Bronchial epithelial cell (primary cell): Measurements from ENCODE around the gene NDUFAF2. TPM values are rescaled to one million over a fixed set of nuclear protein-coding genes. Genes with fewer than 3 reads are reported as not detected.

ENCODE experiments used
- DNase-seq: peaks from one replicate; pipeline ENCODE4 v3.0.0-alpha.2; 2010; ENCODE audit warnings: low read depth
- FAIRE-seq: peaks from 2 replicates; lab custom pipeline; 2011; peaks lifted over from hg19 to GRCh38; lab: Jason Lieb, UNC
- H3K27me3 ChIP-seq: 2 replicates; pipeline ENCODE4 v1.5.1; 2011; ENCODE audit warnings: low read length; ENCODE audit not compliant: control insufficient read depth, insufficient read depth
- H3K36me3 ChIP-seq: 2 replicates; pipeline ENCODE4 v1.5.1; 2011; ENCODE audit warnings: low read length; ENCODE audit not compliant: control insufficient read depth, insufficient read depth
- H3K4me3 ChIP-seq: 2 replicates; pipeline ENCODE4 v1.5.1; 2011; ENCODE audit warnings: mild to moderate bottlenecking, low read depth, low read length, control low read depth
- CTCF ChIP-seq: IDR thresholded peaks from 2 replicates; pipeline ENCODE4 v1.5.1; 2011; ENCODE audit warnings: mild to moderate bottlenecking, moderate library complexity, low read length, control low read depth, inconsistent platforms; ENCODE audit not compliant: insufficient read depth, severe bottlenecking
- total RNA-seq: library from RNA; depleted of rRNA; stranded (reverse); fragments of >200 nt; gene quantifications from 2 replicates; pipeline ENCODE4 v1.2.1, GENCODE V29; 2014

Gene NDUFAF2
- total RNA-seq, 1 donor from 2014 or later: 40.5 TPM

- DNase-seq (no peak), FAIRE-seq (peak; percentile 7)
- Histone ChIP-seq H3K36me3 (peaks cover 2% of the 10 kb centered on the region), H3K4me3 (no peak overlapping the region), H3K27me3 (no peaks in the 10 kb centered on the region)
- TF ChIP-seq CTCF: no peak
Measured at GRCh38 chr5:60993875-60994571, 49.0 kb downstream of the NDUFAF2 start.

- Histone ChIP-seq H3K36me3 (peaks cover 2% of the 10 kb centered on the region), H3K4me3 (no peak overlapping the region), H3K27me3 (no peaks in the 10 kb centered on the region)
- DNase-seq (no peak), FAIRE-seq (no peak)
- TF ChIP-seq CTCF: no peak
Measured at GRCh38 chr5:60996368-60996767, 51.4 kb downstream of the NDUFAF2 start.

GRCh38 chr5:60997721-60998120 lies 52.7 kb downstream of the NDUFAF2 start:
- FAIRE-seq (no peak), DNase-seq (no peak)
- no peak overlapping the region for H3K4me3 ChIP-seq
- no peak for TF ChIP-seq CTCF
- H3K27me3 ChIP-seq: no peaks in the 10 kb centered on the region
- H3K36me3 ChIP-seq: peaks cover 2% of the 10 kb centered on the region

GRCh38 chr5:61000887-61001286 lies 55.9 kb downstream of the NDUFAF2 start:
- no peak for TF ChIP-seq CTCF
- H3K27me3 ChIP-seq: no peaks in the 10 kb centered on the region
- no peak for FAIRE-seq

GRCh38 chr5:61001647-61002046 lies 56.6 kb downstream of the NDUFAF2 start:
- DNase-seq (no peak), FAIRE-seq (no peak)
- Histone ChIP-seq H3K36me3 (no peaks in the 10 kb centered on the region), H3K27me3 (no peaks in the 10 kb centered on the region), H3K4me3 (no peak overlapping the region)
- no peak for TF ChIP-seq CTCF

More at GRCh38 chr5:61000887-61001286, 55.9 kb downstream of the NDUFAF2 start:
- no peak overlapping the region for H3K4me3 ChIP-seq
- DNase-seq: no peak
- H3K36me3 ChIP-seq: no peaks in the 10 kb centered on the region
